ENCODE data around the gene C17orf114.

Gene C17orf114

GRCh38 chr17:4833178-4833940 is 31.2 kb upstream of the C17orf114 start, which contains the start of gene MINK1 (continued):
- TF ChIP-seq HMGXB3 (CRISPR knock-in tag; IDR thresholded peaks at IDR 0.05; ENCODE audit: borderline replicate concordance) (no peak), ZNF782 (CRISPR knock-in tag; IDR thresholded peaks at IDR 0.05; ENCODE audit: borderline replicate concordance) (0 out of 2 replicates have a peak, but pooled peaks have one; percentile 12), ZFP36L2 (CRISPR knock-in tag; IDR thresholded peaks at IDR 0.05) (no peak), ZNF225 (CRISPR knock-in tag; IDR thresholded peaks at IDR 0.05) (peak; percentile 72), NKX3-1 (CRISPR knock-in tag; IDR thresholded peaks at IDR 0.05) (no peak), AKAP8 (CRISPR knock-in tag; IDR thresholded peaks at IDR 0.05) (0 out of 2 replicates have a peak, but pooled peaks have one; percentile 61), ZNF768 (CRISPR knock-in tag; IDR thresholded peaks at IDR 0.05) (peak; percentile 34; the same call in 1 of the 2 replicates), ZNF33B (CRISPR knock-in tag; IDR thresholded peaks at IDR 0.05) (0 out of 2 replicates have a peak, but pooled peaks have one; percentile 23), MYC (CRISPR knock-in tag; IDR thresholded peaks at IDR 0.05; ENCODE audit: borderline replicate concordance) (0 out of 2 replicates have a peak, but pooled peaks have one; percentile 32), ZBTB21 (CRISPR knock-in tag; IDR thresholded peaks at IDR 0.05) (no peak), ZBTB14 (CRISPR knock-in tag; IDR thresholded peaks at IDR 0.05) (peak; percentile 88), PHF8 (CRISPR knock-in tag; IDR thresholded peaks at IDR 0.05) (peak; percentile 58), ZNF441 (CRISPR knock-in tag; IDR thresholded peaks at IDR 0.05; ENCODE audit: borderline replicate concordance) (no peak), SRSF4 (IDR thresholded peaks at IDR 0.05; ENCODE audit: low read depth, low read length, poor library complexity, severe bottlenecking) (no peak), IKZF5 (CRISPR knock-in tag; IDR thresholded peaks at IDR 0.05) (no peak), HCFC1 (IDR thresholded peaks at IDR 0.05; ENCODE audit: low read depth, low read length) (0 out of 2 replicates have a peak, but pooled peaks have one; percentile 12), PRMT3 (CRISPR knock-in tag; IDR thresholded peaks at IDR 0.05; ENCODE audit: borderline replicate concordance, low read depth) (no peak), FOXA1 (IDR thresholded peaks at IDR 0.05) (no peak), FOXA1 (CRISPR knock-in tag; IDR thresholded peaks at IDR 0.05) (no peak), TAF1 (CRISPR knock-in tag; IDR thresholded peaks at IDR 0.05) (peak; percentile 74), SRY (CRISPR knock-in tag; IDR thresholded peaks at IDR 0.05) (no peak), AGO2 (optimal IDR thresholded peaks at IDR 0.05; ENCODE audit: low read depth, low read length) (peak; percentile 82), IRF2 (CRISPR knock-in tag; IDR thresholded peaks at IDR 0.05) (peak; percentile 36; the same call in 1 of the 2 replicates), ZFP90 (CRISPR knock-in tag; IDR thresholded peaks at IDR 0.05; ENCODE audit: borderline replicate concordance) (0 out of 2 replicates have a peak, but pooled peaks have one; percentile 50), ZNF746 (CRISPR knock-in tag; IDR thresholded peaks at IDR 0.05) (peak; percentile 25; the same call in 1 of the 2 replicates), GTF2F1 (IDR thresholded peaks at IDR 0.05; ENCODE audit: low read length) (no peak)
